HG03135 (cell line): ENCODE measurements around the gene CGNL1.

Source experiments
- ATAC-seq: cut with Tn5 transposase; IDR thresholded peaks from one replicate; pipeline ENCODE4 v1.9.1; 2021; ENCODE audit warnings: mild to moderate bottlenecking, moderate library complexity; ENCODE audit not compliant: unreplicated experiment

The CGNL1 gene

DNA sequence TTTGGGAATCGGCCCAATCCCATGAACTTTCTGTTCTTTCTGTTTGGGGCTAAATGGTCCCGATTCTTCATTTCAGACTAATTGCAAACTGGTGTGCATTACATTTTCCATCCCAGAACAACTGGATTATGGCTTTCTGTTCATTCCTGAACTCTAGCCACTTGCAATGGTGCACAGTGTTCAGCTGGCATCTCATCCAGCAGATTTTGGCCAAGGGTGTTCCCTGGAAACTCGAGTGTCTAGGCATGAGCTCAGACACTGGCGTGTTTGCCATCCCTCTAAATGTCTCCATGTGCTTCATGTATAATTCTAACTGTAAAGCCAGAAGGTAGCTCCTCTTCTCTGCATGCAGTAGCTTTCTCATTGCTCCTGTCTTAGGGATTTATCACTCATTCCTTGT lies 118.3 kb downstream of the CGNL1 start:
- no peak for ATAC-seq

- no peak for ATAC-seq
Measured at GRCh38 chr15:57495041-57495440, 118.7 kb downstream of the CGNL1 start.

DNA sequence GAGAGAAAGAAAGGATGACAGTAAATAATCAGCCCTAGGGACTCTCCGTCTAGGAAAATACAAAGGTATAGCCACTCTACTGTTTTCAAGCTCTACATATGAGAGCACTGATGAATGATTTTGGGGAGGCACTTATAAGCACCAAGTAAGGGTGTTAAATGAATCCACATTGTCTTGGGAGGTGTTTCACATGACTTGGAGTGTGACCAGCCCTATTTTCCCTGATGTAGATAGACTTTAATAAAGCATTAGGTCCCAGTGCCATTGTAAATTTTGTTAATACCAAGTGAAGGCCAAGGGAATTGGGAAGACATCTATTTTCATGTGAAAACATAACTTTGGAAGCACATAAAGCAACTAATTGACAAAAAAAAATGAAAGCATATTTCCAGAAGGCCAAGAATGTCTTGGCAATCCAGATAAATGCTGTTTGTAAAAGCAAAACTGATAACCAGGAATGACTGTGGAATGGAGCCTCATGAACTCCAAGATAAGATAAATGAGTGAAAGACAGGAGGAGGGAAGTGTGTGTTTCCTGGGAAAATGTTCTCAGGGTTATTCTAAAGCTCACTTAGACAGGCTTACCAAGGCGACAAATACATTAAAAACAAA lies 119.4 kb downstream of the CGNL1 start:
- no peak for ATAC-seq

DNA sequence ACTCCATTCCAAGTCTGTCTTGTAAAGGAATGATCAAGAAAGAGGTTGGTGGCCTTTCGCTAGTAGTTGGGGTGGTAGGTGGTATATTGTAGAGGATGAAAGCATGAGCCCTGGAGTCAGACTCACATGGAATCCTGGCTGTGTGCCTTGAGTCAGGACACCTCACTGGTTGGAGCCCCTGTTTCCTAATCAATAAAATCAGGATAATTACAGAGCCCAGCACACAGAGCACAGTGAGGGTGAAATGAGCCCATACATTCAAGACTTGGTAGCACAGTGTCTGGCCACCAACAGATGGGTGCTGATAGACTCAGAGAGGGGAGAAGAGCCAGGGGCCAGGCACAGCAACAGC lies 120.3 kb downstream of the CGNL1 start:
- no peak for ATAC-seq

GRCh38 chr15:57496946-57497869 lies 120.9 kb downstream of the CGNL1 start:
- no peak for ATAC-seq

DNA sequence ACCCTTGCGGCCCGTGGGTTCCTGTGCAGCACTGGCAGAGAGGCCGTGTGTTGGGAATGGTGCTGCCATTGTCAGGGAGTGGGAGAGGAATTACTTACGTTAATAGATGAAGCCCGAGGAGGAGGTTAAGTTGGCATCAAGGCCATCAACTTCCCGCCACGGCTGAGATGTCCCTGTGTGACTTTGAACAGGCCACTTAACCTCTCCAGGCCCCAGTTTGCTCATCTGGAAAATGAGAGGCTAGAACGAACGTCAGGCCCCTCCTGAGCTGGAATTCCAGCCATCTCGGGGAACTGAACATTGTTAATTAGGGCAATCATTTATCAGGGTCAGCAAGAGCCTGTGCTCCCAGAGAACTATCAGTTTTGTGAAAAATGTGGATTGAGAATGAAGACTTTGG lies 124.0 kb downstream of the CGNL1 start:
- ATAC-seq, result no peak

GRCh38 chr15:57500979-57501576 lies 124.8 kb downstream of the CGNL1 start:
- no peak for ATAC-seq

GRCh38 chr15:57502116-57502515 lies 125.8 kb downstream of the CGNL1 start:
- no peak for ATAC-seq

DNA sequence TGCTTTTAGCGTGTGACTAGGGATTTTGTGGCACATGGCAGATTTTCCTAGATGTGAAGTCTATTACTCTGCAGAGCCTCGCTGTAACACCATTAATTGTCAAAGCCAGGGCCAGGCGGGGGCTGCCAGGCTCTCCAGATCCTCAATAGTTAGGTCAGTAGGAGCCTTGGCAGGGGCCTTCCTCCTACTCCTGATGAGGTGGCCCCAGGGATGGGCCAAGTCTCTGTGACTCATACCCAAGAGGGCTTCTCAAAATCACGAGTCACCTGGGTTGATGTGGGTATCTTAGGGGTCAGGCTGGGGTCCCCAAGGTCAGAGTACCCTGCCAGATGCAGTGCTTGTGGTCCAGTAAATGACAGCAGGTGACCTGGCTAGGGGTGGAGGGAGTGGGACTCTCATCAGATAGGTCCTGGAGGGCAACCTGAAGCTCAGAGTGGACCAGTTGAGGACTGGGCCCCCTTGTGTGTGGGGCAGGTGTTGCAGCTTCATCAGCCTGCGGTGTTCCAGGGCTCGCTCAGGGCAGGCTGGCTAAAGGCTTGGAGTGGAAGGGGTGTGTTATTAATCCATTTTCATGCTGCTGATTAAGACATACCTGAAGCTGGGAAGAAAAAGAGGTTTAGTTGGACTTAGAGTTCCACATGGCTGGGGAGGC lies 126.9 kb downstream of the CGNL1 start:
- no peak for ATAC-seq

- ATAC-seq, result no peak
Measured at GRCh38 chr15:57503911-57504598, 127.8 kb downstream of the CGNL1 start.

- ATAC-seq, result no peak
Measured at GRCh38 chr15:57504599-57504940, 128.3 kb downstream of the CGNL1 start.

DNA sequence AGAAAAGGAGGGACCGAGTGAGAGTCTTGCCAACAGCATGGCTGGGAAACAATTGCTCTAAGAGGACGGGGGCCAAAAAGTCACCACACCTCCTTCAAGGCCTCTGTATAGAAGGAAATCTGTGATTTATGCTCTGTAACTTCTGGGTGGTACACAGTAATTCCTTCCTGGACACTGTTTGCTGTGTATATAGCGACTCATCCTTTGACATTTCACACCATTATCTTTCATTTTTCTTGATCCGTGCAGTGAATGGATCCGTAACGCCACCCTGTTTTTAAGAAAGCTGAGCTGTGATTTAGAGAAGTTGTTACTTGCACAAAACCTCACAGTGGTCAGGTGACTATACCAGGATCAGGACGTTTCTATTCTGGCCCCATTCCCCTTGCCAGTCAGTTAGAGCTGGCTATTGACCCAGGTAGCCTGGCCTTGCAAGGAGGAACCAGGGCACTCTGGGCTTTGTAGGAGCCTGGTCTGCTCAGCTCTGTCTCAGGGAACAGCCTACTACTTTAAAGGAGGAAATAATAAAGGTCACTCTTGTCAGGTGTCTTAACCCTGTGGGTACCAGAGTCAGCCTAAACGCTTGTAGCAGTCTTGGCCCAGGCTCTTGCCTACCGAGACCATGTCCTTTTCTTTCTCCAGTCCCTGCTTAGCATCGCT lies 128.9 kb downstream of the CGNL1 start:
- no peak for ATAC-seq

- ATAC-seq, result no peak
Measured at GRCh38 chr15:57505949-57506391, 129.7 kb downstream of the CGNL1 start.

GRCh38 chr15:57506422-57506821 lies 130.1 kb downstream of the CGNL1 start:
- ATAC-seq, result no peak

GRCh38 chr15:57507111-57507510 lies 130.8 kb downstream of the CGNL1 start:
- no peak for ATAC-seq

- no peak for ATAC-seq
Measured at GRCh38 chr15:57509126-57509525, 132.8 kb downstream of the CGNL1 start.

GRCh38 chr15:57509965-57510364 lies 133.7 kb downstream of the CGNL1 start:
- ATAC-seq, result no peak

DNA sequence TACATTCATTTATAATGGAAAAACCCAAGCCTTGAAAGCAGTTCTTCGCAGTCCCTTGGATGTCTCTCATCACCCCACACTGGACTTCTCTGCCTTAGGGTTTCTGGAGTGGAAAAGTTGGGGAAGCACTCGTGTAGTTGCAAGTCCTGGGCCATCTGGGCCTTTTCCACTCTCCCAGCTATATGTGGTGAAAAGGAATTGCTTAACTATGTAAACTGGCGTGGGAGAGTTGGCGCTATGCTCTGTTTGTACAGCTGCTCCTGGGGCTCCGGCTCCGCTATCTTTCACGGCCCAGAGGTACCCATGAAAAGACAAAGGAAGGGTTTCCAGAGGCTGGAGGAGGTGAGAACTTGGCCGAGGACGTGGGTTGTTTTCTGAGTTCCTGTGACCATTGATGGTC lies 134.3 kb downstream of the CGNL1 start:
- ATAC-seq, result no peak

DNA sequence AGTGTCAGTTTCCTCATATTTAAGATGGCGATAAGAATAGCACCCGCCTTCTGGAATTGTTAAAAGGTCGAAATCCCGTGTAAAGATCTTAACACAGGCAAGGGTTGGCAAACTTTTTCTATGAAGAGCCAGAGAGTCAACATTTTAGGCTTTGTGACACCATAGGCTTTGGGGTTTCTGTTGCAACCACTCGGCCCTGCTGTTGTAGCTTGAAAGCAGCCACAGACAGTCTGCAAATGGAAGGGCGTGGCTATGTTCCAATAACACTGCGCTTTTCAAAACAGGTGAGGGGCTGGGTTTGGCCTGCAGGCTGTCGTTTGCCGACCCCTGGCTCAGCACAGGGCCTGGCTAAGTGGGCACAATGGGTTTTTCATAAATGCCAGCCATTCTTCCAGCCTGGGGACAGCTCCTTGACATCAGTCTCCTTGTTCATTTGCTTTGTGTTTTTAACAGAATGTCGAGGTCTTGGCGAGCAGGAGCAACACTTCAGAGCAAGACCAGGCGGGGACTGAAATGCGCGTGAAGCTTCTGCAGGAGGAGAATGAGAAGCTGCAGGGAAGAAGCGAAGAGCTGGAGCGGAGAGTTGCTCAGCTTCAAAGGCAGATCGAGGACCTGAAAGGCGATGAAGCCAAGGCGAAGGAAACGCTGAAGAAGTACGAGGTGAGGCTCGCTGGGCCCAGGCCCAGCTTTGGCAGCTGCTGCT lies 140.2 kb downstream of the CGNL1 start:
- no peak for ATAC-seq
